Umbilical cord (tissue), 2 donors: Measurements from ENCODE around the gene SLCO3A1. TPM values are rescaled to one million over a fixed set of nuclear protein-coding genes. Genes with fewer than 3 reads are reported as not detected.

ENCODE experiments used
- DNase-seq: peaks from one replicate; pipeline ENCODE4 v3.0.0-alpha.2; 2015; ENCODE audit warnings: low spot score
- total RNA-seq: library from RNA; depleted of rRNA; stranded (reverse); fragments of >200 nt; gene quantifications from one replicate; pipeline ENCODE4 v1.2.3, GENCODE V29; 2014; ENCODE audit warnings: low replicate concordance; ENCODE audit not compliant: insufficient read depth

Gene SLCO3A1
- total RNA-seq, 1 donor from 2014 or later = 10.1 TPM

- no peak for DNase-seq
Observed at GRCh38 chr15:92100751-92101150, 247.2 kb downstream of the SLCO3A1 start.

GRCh38 chr15:92101708-92102394 lies 248.3 kb downstream of the SLCO3A1 start:
- no peak for DNase-seq

- no peak for DNase-seq
Observed at GRCh38 chr15:92102395-92102755, 248.9 kb downstream of the SLCO3A1 start.

- DNase-seq = no peak
Observed at GRCh38 chr15:92104072-92104471, 250.6 kb downstream of the SLCO3A1 start.

GRCh38 chr15:92105611-92106010 lies 252.1 kb downstream of the SLCO3A1 start:
- no peak for DNase-seq

- DNase-seq = no peak
Observed at GRCh38 chr15:92107510-92107909, 254.0 kb downstream of the SLCO3A1 start.

- DNase-seq = no peak
Observed at GRCh38 chr15:92109191-92109873, 255.8 kb downstream of the SLCO3A1 start.

GRCh38 chr15:92111291-92111690 lies 257.8 kb downstream of the SLCO3A1 start:
- DNase-seq = no peak

GRCh38 chr15:92111751-92112150 lies 258.2 kb downstream of the SLCO3A1 start:
- DNase-seq = no peak

GRCh38 chr15:92112180-92112579 lies 258.7 kb downstream of the SLCO3A1 start:
- DNase-seq = peak; percentile 94

GRCh38 chr15:92112711-92113110 lies 259.2 kb downstream of the SLCO3A1 start:
- no peak for DNase-seq

GRCh38 chr15:92113832-92114231 lies 260.3 kb downstream of the SLCO3A1 start:
- no peak for DNase-seq

- no peak for DNase-seq
Observed at GRCh38 chr15:92115834-92116233, 262.3 kb downstream of the SLCO3A1 start.

- DNase-seq = no peak
Observed at GRCh38 chr15:92116330-92116729, 262.8 kb downstream of the SLCO3A1 start.

- DNase-seq = peak; percentile 42
Observed at GRCh38 chr15:92117261-92117731, 263.8 kb downstream of the SLCO3A1 start.

GRCh38 chr15:92118162-92118935 lies 264.8 kb downstream of the SLCO3A1 start:
- no peak for DNase-seq

- no peak for DNase-seq
Observed at GRCh38 chr15:92118936-92119325, 265.4 kb downstream of the SLCO3A1 start.

- DNase-seq = peak; percentile 57
Observed at GRCh38 chr15:92120094-92120795, 266.7 kb downstream of the SLCO3A1 start.

- DNase-seq = peak; percentile 27
Observed at GRCh38 chr15:92121047-92121446, 267.5 kb downstream of the SLCO3A1 start.

- no peak for DNase-seq
Observed at GRCh38 chr15:92122259-92122658, 268.8 kb downstream of the SLCO3A1 start.

GRCh38 chr15:92123962-92124656 lies 270.6 kb downstream of the SLCO3A1 start:
- DNase-seq = no peak
